Measurements from ENCODE around the gene MAP2K1.
"Not testable (repeated sequence)": the region's sequence is repeated elsewhere in the genome, so short reads cannot be mapped to it uniquely, and the experiment has no call there.

Gene MAP2K1

GRCh38 chr15:66364944-66365528 lies 21.7 kb upstream of the MAP2K1 start:
- no peak for TF ChIP-seq CTCF (IDR thresholded peaks at IDR 0.05; ENCODE audit: low read depth, low read length)
- DNase-seq (ENCODE audit: low read depth in 2 of 2), result no peak

GRCh38 chr15:66369773-66370651 lies 16.7 kb upstream of the MAP2K1 start:
- H3K4me3 ChIP-seq (replicated peaks in 1 of 2; ENCODE audit: low read depth in 2 of 2, low read length in 2 of 2), result peak overlapping the region; percentile 22 to 36
- DNase-seq (ENCODE audit: low read depth in 2 of 2), result peak; percentile 41 to 74
- TF ChIP-seq CTCF (IDR thresholded peaks at IDR 0.05; ENCODE audit: low read depth, low read length), result no peak

More at GRCh38 chr15:66364944-66365528, 21.7 kb upstream of the MAP2K1 start:
- no peak overlapping the region for H3K4me3 ChIP-seq (replicated peaks in 1 of 2; ENCODE audit: low read depth in 2 of 2, low read length in 2 of 2)

DNA sequence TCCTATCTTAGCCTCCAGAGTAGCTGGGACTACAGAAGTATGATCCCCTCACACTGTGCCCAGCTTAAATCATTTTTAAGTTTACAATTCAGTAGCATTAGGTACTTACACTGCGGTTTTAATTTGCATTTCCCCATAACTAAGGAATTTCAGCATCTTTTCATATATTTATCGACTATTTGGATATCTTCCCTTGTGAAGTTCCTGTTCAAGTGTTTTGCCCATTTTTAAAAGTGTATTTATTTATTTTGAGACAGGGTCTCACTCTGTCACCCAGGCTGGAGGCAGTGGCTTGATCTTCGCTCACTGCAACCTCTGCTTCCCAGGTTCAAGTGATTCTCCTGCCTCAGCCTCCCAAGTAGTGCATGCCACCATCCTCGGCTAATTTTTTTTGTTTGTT lies 12.5 kb upstream of the MAP2K1 start:
- H3K4me3 ChIP-seq (replicated peaks in 1 of 2; ENCODE audit: low read depth in 2 of 2, low read length in 2 of 2), result no peak overlapping the region
- TF ChIP-seq CTCF (IDR thresholded peaks at IDR 0.05; ENCODE audit: low read depth, low read length), result no peak
- DNase-seq (ENCODE audit: low read depth in 2 of 2), result no peak

DNA sequence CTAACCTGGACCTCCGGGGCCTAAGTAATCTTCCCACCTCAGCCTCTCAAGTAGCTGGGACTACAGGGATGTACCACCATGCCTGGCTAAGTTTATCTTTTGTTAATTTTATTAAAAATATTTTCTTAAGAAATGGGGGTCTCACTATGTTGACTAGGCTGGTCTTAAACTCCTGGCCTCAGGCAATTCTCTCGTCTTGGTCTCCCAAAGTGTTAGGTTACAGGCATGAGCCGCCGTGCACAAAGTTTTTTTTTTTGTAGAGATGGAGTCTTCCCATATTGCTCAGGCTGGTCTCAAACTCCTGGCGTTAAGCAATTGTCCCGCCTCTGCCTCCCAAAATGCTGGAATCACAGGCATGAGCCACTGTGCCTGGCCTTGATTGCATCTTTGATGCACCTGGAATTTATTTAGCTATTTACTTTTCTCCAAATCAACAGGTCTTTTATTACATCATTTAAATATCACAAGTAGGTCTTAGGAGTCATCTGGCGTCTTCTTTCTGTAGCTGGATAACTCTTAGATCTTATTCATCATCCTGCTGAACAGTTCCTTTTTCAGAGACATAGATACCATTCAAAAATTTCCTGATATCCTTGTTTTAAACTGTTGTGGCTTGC lies 7.8 kb upstream of the MAP2K1 start:
- no peak for DNase-seq (ENCODE audit: low read depth in 2 of 2)
- H3K4me3 ChIP-seq (replicated peaks in 1 of 2; ENCODE audit: low read depth in 2 of 2, low read length in 2 of 2), result no peak overlapping the region
- no peak for TF ChIP-seq CTCF (IDR thresholded peaks at IDR 0.05; ENCODE audit: low read depth, low read length)

- not testable (repeated sequence) for DNase-seq (ENCODE audit: low read depth in 2 of 2); H3K4me3 ChIP-seq (replicated peaks in 1 of 2; ENCODE audit: low read depth in 2 of 2, low read length in 2 of 2)
Measured at GRCh38 chr15:66381376-66381775, 5.3 kb upstream of the MAP2K1 start.

DNA sequence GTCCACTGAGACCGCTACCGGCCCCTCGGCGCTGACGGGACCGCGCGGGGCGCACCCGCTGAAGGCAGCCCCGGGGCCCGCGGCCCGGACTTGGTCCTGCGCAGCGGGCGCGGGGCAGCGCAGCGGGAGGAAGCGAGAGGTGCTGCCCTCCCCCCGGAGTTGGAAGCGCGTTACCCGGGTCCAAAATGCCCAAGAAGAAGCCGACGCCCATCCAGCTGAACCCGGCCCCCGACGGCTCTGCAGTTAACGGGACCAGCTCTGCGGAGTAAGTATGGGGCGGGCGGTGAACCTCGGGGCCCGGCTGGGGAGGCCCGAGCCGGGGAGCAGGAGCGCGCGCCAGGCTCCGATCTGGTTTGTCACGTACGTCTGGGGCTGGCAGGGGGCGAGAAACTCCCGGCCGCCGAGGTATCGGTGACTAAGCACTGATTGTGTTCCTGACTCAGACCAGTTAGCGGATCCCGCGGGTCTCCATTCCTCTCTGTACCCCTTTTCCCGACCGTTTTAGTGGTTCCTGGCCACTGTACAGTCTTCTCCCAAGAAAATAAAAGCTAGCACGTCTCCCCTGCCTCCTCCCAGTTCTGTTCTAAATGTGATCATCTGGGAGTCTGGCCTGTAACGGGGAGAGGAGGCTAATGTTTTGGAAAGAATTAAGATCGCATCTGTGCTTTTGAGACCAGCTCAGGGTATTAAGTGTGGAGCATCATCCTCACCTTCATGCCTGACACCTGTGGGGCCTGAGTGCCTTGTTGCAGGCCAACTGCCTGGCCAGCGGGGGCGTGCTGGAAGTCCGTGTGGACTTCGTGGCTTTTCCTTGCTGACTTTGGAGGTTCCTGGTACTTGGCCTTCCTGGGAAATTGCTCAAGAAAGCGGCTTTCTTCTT lies 691 bp downstream of the MAP2K1 start:
- peak overlapping the region; percentile 81 to 87 for H3K4me3 ChIP-seq (replicated peaks in 1 of 2; ENCODE audit: low read depth in 2 of 2, low read length in 2 of 2)
- peak; percentile 57 for TF ChIP-seq CTCF (IDR thresholded peaks at IDR 0.05; ENCODE audit: low read depth, low read length)
- peak; percentile 69 to 75 for DNase-seq (ENCODE audit: low read depth in 2 of 2)

All from cardiac fibroblast (primary cell).